D721Med (cell line): ENCODE results near the gene VDR.
A peak's percentile ranks its signal among the peaks of the same experiment; 100 is the strongest.

Source experiments
- DNase-seq: peaks from one replicate; pipeline ENCODE4 v3.0.0; 2011; ENCODE audit warnings: low spot score; ENCODE audit not compliant: insufficient read length
- FAIRE-seq: peaks from 2 replicates; lab custom pipeline; 2011; peaks lifted over from hg19 to GRCh38; lab: Jason Lieb, UNC
- TF ChIP-seq, protein P1 (sequence below): IDR thresholded peaks from 2 replicates; pipeline ENCODE4 v1.5.1; 2012; ENCODE audit warnings: mild to moderate bottlenecking, control low read depth; ENCODE audit not compliant: insufficient read depth; ENCODE audit errors: missing control alignments

The VDR gene

DNA sequence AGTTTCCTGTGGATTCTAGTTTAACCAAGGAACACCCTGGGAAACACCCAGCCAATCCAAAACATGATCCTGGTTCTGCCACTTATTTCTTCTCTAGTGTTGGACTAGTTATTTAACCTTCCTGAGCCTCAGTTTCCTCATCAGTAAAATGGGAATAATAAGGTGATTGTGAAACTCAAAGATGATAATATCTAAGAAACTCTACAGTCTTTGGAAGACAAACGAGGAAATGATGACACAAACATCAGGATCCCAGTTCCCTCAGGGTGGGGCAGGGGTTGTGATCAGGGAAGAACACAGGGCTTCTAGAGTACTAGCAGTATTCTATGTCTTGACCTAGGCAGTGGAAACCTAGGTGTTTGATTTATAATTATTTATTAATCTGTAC is 40.5 kb upstream of the VDR start:
- FAIRE-seq (no peak), DNase-seq (no peak)
- TF ChIP-seq, protein P1, sequence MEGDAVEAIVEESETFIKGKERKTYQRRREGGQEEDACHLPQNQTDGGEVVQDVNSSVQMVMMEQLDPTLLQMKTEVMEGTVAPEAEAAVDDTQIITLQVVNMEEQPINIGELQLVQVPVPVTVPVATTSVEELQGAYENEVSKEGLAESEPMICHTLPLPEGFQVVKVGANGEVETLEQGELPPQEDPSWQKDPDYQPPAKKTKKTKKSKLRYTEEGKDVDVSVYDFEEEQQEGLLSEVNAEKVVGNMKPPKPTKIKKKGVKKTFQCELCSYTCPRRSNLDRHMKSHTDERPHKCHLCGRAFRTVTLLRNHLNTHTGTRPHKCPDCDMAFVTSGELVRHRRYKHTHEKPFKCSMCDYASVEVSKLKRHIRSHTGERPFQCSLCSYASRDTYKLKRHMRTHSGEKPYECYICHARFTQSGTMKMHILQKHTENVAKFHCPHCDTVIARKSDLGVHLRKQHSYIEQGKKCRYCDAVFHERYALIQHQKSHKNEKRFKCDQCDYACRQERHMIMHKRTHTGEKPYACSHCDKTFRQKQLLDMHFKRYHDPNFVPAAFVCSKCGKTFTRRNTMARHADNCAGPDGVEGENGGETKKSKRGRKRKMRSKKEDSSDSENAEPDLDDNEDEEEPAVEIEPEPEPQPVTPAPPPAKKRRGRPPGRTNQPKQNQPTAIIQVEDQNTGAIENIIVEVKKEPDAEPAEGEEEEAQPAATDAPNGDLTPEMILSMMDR = no peak

DNA sequence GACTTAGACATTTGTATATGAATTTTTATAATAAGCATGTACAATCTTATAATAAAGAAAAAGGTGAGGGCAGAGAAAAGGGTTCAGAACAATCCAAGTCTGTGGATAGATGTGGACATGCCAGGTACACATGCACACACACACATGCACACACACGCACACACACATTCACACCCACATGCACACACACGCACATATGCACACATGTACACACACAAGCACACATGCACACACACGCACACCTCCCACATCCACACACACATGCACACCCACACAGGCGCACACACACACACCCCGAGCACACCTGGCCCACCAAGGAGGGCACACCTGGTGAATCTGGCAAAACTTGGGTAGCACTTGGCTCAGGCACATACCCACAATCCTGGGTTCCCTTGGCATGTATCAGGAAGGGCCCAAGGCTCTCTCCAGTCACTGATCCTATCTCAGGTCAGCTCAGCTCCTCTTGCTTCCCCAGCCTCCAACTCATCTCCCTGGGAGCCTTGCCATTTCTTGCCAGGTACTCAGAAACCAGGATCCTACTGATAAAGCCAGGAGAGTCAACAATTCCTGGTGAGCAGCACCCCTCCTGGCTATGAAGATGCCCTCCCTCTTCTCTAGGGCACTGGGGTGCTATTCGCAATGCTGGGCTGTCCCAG is 40.0 kb upstream of the VDR start:
- TF ChIP-seq, protein P1 = no peak
- DNase-seq = no peak
- no peak for FAIRE-seq

- TF ChIP-seq, protein P1 = no peak
- DNase-seq (no peak), FAIRE-seq (no peak)
Observed at GRCh38 chr12:47943623-47944340, 39.0 kb upstream of the VDR start.

DNA sequence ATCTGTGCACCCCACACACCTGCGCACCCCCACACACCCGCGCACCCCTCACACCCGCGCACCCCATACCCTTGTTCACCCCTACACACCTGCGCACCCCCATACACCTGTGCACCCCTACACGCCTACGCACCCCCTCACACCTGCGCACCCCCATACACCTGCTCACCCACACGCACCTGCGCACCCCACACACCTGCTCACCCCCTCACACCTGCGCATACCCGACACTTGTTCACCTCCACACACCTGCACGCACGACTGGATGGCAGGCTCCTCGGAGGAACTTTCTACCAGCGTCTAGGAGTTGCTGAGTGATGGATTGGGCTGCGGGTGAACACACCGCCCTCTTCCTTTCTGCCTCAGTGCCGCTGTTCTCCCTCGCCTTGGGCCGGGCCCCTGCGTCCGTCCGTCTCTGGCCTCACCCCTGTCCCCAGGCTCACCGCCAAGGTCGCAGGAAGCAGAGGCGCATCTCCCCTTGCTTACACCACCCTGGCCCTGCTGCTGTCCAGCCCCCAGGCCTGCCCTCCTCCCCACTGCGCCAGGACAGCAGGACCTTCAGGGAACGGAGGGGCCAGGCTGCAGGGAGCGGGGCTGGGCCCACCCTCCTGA is 37.9 kb upstream of the VDR start:
- TF ChIP-seq, protein P1 = no peak
- FAIRE-seq (no peak), DNase-seq (no peak)

GRCh38 chr12:47941871-47942613 is 37.2 kb upstream of the VDR start:
- no peak for FAIRE-seq
- DNase-seq = no peak
- TF ChIP-seq, protein P1 = peak; percentile 23

DNA sequence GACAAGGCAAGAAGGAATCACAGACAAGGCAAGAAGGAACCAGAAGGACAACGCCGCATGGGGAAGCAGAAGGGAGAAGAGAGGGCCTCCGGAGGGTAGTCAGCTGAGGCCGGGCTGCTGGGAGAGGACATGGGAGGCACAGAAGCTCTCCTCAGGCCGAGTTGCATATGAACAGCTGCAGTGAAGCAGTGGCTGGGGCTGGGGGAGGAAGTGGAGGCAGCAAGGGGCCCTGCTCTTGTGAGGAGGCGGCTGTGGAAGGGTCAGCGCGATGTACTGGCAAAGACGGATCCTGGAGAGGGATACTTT is 36.6 kb upstream of the VDR start:
- DNase-seq (no peak), FAIRE-seq (no peak)
- TF ChIP-seq, protein P1 = no peak
